Activated CD4-positive, alpha-beta T cell treated with anti-CD3 and anti-CD28 coated beads, Interleukin-2, amount 50 U/mL, for 24 hours (primary cell): Measurements from ENCODE around the gene PLPP2.

Source experiments
- DNase-seq, 2 donors: peaks; one replicate each; pipeline ENCODE4 v3.0.0-alpha.2; 2020; ENCODE audit warnings: low read depth in 1 of 2, low spot score in 1 of 2

The PLPP2 gene

GRCh38 chr19:293436-294110 is 2.4 kb upstream of the PLPP2 start:
- no peak for DNase-seq

- no peak for DNase-seq
Measured at GRCh38 chr19:292951-293350, 1.7 kb upstream of the PLPP2 start.

- DNase-seq: no peak
Measured at GRCh38 chr19:292281-292884, 1.2 kb upstream of the PLPP2 start.

- DNase-seq: no peak
Measured at GRCh38 chr19:291561-292280, 518 bp upstream of the PLPP2 start.

- DNase-seq: no peak
Measured at GRCh38 chr19:290372-291005, 714 bp downstream of the PLPP2 start.

GRCh38 chr19:289651-290371 is 1.4 kb downstream of the PLPP2 start:
- no peak for DNase-seq

- DNase-seq: no peak
Measured at GRCh38 chr19:288911-289310, 2.3 kb downstream of the PLPP2 start.

GRCh38 chr19:287381-287871 is 3.8 kb downstream of the PLPP2 start:
- DNase-seq: no peak

GRCh38 chr19:283395-283794 is 7.8 kb downstream of the PLPP2 start:
- no peak for DNase-seq

- no peak for DNase-seq
Measured at GRCh38 chr19:282501-282900, 8.7 kb downstream of the PLPP2 start.

- no peak for DNase-seq
Measured at GRCh38 chr19:281992-282391, 9.2 kb downstream of the PLPP2 start.

GRCh38 chr19:281156-281853 is 9.9 kb downstream of the PLPP2 start:
- no peak for DNase-seq

GRCh38 chr19:280541-281009 is 10.6 kb downstream of the PLPP2 start:
- DNase-seq: no peak

- no peak for DNase-seq
Measured at GRCh38 chr19:279656-280055, 11.5 kb downstream of the PLPP2 start.

GRCh38 chr19:279231-279630 is 12.0 kb downstream of the PLPP2 start:
- DNase-seq: no peak

GRCh38 chr19:277581-278165 is 13.5 kb downstream of the PLPP2 start:
- DNase-seq: no peak

- DNase-seq: no peak
Measured at GRCh38 chr19:277131-277530, 14.1 kb downstream of the PLPP2 start.

GRCh38 chr19:275958-276646 is 15.1 kb downstream of the PLPP2 start:
- no peak for DNase-seq

- no peak for DNase-seq
Measured at GRCh38 chr19:275000-275399, 16.2 kb downstream of the PLPP2 start.
